ENCODE results near the gene KLHDC7B.
"Not testable (repeated sequence)": the region's sequence is repeated elsewhere in the genome, so short reads cannot be mapped to it uniquely, and the experiment has no call there.

Gene KLHDC7B

GRCh38 chr22:50517495-50518260, 28.0 kb upstream of the KLHDC7B start:
- no peak for DNase-seq (ENCODE audit: low read depth in 2 of 2)

- no peak for DNase-seq (ENCODE audit: low read depth in 2 of 2)
Observed at GRCh38 chr22:50518606-50519005, 27.1 kb upstream of the KLHDC7B start.

GRCh38 chr22:50519151-50519550, 26.5 kb upstream of the KLHDC7B start:
- DNase-seq (ENCODE audit: low read depth in 2 of 2) = no peak

GRCh38 chr22:50520184-50520583, 25.5 kb upstream of the KLHDC7B start:
- not testable (repeated sequence) for DNase-seq (ENCODE audit: low read depth in 2 of 2)

- DNase-seq (ENCODE audit: low read depth in 2 of 2) = no peak
Observed at GRCh38 chr22:50520826-50521453, 24.8 kb upstream of the KLHDC7B start.

GRCh38 chr22:50521710-50522109, 24.0 kb upstream of the KLHDC7B start:
- DNase-seq (ENCODE audit: low read depth in 2 of 2) = no peak

- DNase-seq (ENCODE audit: low read depth in 2 of 2) = no peak
Observed at GRCh38 chr22:50522208-50522805, 23.4 kb upstream of the KLHDC7B start.

- DNase-seq (ENCODE audit: low read depth in 2 of 2) = no peak
Observed at GRCh38 chr22:50522806-50523438, 22.8 kb upstream of the KLHDC7B start.

GRCh38 chr22:50523458-50523805, 22.3 kb upstream of the KLHDC7B start:
- no peak for DNase-seq (ENCODE audit: low read depth in 2 of 2)

GRCh38 chr22:50523806-50524675, 21.7 kb upstream of the KLHDC7B start:
- DNase-seq (ENCODE audit: low read depth in 2 of 2) = no peak

- no peak for DNase-seq (ENCODE audit: low read depth in 2 of 2)
Observed at GRCh38 chr22:50524676-50525103, 21.0 kb upstream of the KLHDC7B start.

- peak; percentile 95 to 97 for DNase-seq (ENCODE audit: low read depth in 2 of 2)
Observed at GRCh38 chr22:50525104-50525857, 20.4 kb upstream of the KLHDC7B start, which contains the start of gene SCO2. Gene SCO2 (minus strand): TSS chr22:50525598. CDS start chr22:50524411, 1,187 bp downstream.

- no peak for DNase-seq (ENCODE audit: low read depth in 2 of 2)
Observed at GRCh38 chr22:50525858-50526107, 19.9 kb upstream of the KLHDC7B start.

- peak; percentile 56 to 73 for DNase-seq (ENCODE audit: low read depth in 2 of 2)
Observed at GRCh38 chr22:50526108-50526833, 19.4 kb upstream of the KLHDC7B start.

- no peak for DNase-seq (ENCODE audit: low read depth in 2 of 2)
Observed at GRCh38 chr22:50526834-50527801, 18.6 kb upstream of the KLHDC7B start.

- no peak for DNase-seq (ENCODE audit: low read depth in 2 of 2)
Observed at GRCh38 chr22:50527921-50528681, 17.6 kb upstream of the KLHDC7B start.

- DNase-seq (ENCODE audit: low read depth in 2 of 2) = no peak
Observed at GRCh38 chr22:50528682-50529415, 16.9 kb upstream of the KLHDC7B start.

GRCh38 chr22:50529416-50529896, 16.2 kb upstream of the KLHDC7B start:
- DNase-seq (ENCODE audit: low read depth in 2 of 2) = no peak
